Mesodermal cell (in vitro differentiated cells): Measurements from ENCODE around the gene ATXN10.

Experiments
- H3K27ac ChIP-seq: 2 replicates; pipeline ENCODE4 v1.7.0; 2013; ENCODE audit warnings: mild to moderate bottlenecking, low read depth, low read length, moderate library complexity; ENCODE audit not compliant: severe bottlenecking
- H3K36me3 ChIP-seq: 2 replicates; pipeline ENCODE4 v1.7.1; 2013; ENCODE audit warnings: mild to moderate bottlenecking, low read length, moderate library complexity; ENCODE audit not compliant: control insufficient read depth, insufficient read depth
- H3K4me1 ChIP-seq: one replicate; pipeline ENCODE4 v1.7.1; 2013; ENCODE audit warnings: mild to moderate bottlenecking, low read length; ENCODE audit not compliant: insufficient read depth, control insufficient read depth, poor library complexity, severe bottlenecking
- H3K4me3 ChIP-seq: 2 replicates; pipeline ENCODE4 v1.7.0; 2013; ENCODE audit warnings: low read length, control low read depth, mild to moderate bottlenecking; ENCODE audit not compliant: insufficient read depth, poor library complexity, severe bottlenecking; ENCODE audit errors: extremely low read depth
- H3K9me3 ChIP-seq: 2 replicates; pipeline ENCODE4 v1.7.1; 2013; ENCODE audit warnings: mild to moderate bottlenecking, low read length, moderate library complexity; ENCODE audit not compliant: control insufficient read depth
- WGBS, 2 experiments: methylation state at CpG; one replicate each; pipeline ENCODE4 v1.1.5; 2013; ENCODE audit warnings: missing lambda C conversion rate in 2 of 2; ENCODE audit not compliant: insufficient coverage in 2 of 2; 5-methylcytosine and 5-hydroxymethylcytosine counted together

Gene ATXN10

GRCh38 chr22:45823336-45823735 lies 151.7 kb downstream of the ATXN10 start:
- no peak overlapping the region for H3K4me3 ChIP-seq
- no peaks in the 10 kb centered on the region for H3K9me3 ChIP-seq
- peaks cover 42% of the 10 kb centered on the region for H3K36me3 ChIP-seq
- 84 to 100% methylated on average over 2 to 4 of the region's 6 CpGs for WGBS, 2 experiments
- H3K4me1 ChIP-seq, result peaks cover 4% of the 10 kb centered on the region
- H3K27ac ChIP-seq, result no peak overlapping the region

- Histone ChIP-seq H3K9me3 (no peaks in the 10 kb centered on the region), H3K27ac (no peak overlapping the region), H3K4me1 (peaks cover 10% of the 10 kb centered on the region), H3K36me3 (peaks cover 31% of the 10 kb centered on the region), H3K4me3 (no peak overlapping the region)
- 93 to 94% methylated on average over 2 of the region's 2 CpGs for WGBS, 2 experiments
Measured at GRCh38 chr22:45826520-45826919, 154.9 kb downstream of the ATXN10 start.

- no CpG with 5 or more reads among the region's 1 CpG for WGBS, 2 experiments
- Histone ChIP-seq H3K4me1 (peaks cover 10% of the 10 kb centered on the region), H3K36me3 (peaks cover 20% of the 10 kb centered on the region), H3K4me3 (no peak overlapping the region), H3K9me3 (no peaks in the 10 kb centered on the region), H3K27ac (no peak overlapping the region)
Measured at GRCh38 chr22:45828841-45829240, 157.2 kb downstream of the ATXN10 start.

- 88 to 100% methylated on average over 1 of the region's 3 CpGs for WGBS, 2 experiments
- H3K4me3 ChIP-seq, result no peak overlapping the region
- H3K4me1 ChIP-seq, result peaks cover 10% of the 10 kb centered on the region
- peak overlapping the region; percentile 39 for H3K27ac ChIP-seq
- H3K9me3 ChIP-seq, result no peaks in the 10 kb centered on the region
- H3K36me3 ChIP-seq, result peaks cover 16% of the 10 kb centered on the region
Measured at GRCh38 chr22:45830531-45831245, 159.1 kb downstream of the ATXN10 start.

GRCh38 chr22:45831394-45831793 lies 159.8 kb downstream of the ATXN10 start:
- no peak overlapping the region for H3K4me3 ChIP-seq
- peak overlapping the region; percentile 39 for H3K27ac ChIP-seq
- 79 to 88% methylated on average over 2 of the region's 2 CpGs for WGBS, 2 experiments
- H3K4me1 ChIP-seq, result peaks cover 10% of the 10 kb centered on the region
- no peaks in the 10 kb centered on the region for H3K9me3 ChIP-seq
- peaks cover 16% of the 10 kb centered on the region for H3K36me3 ChIP-seq

- 44 to 80% methylated on average over 1 to 2 of the region's 2 CpGs for WGBS, 2 experiments
- H3K27ac ChIP-seq, result no peak overlapping the region
Measured at GRCh38 chr22:45832180-45832579, 160.5 kb downstream of the ATXN10 start.

GRCh38 chr22:45832959-45833580 lies 161.4 kb downstream of the ATXN10 start:
- H3K4me3 ChIP-seq, result no peak overlapping the region
- peaks cover 12% of the 10 kb centered on the region for H3K36me3 ChIP-seq
- peaks cover 10% of the 10 kb centered on the region for H3K4me1 ChIP-seq
- H3K9me3 ChIP-seq, result no peaks in the 10 kb centered on the region
- H3K27ac ChIP-seq, result no peak overlapping the region
- 93 to 95% methylated on average over 2 to 4 of the region's 8 CpGs for WGBS, 2 experiments

More at GRCh38 chr22:45832180-45832579, 160.5 kb downstream of the ATXN10 start:
- H3K9me3 ChIP-seq, result no peaks in the 10 kb centered on the region
- H3K4me1 ChIP-seq, result peaks cover 10% of the 10 kb centered on the region
- peaks cover 12% of the 10 kb centered on the region for H3K36me3 ChIP-seq
- no peak overlapping the region for H3K4me3 ChIP-seq

- Histone ChIP-seq H3K4me3 (no peak overlapping the region), H3K27ac (no peak overlapping the region), H3K4me1 (peaks cover 10% of the 10 kb centered on the region), H3K9me3 (no peaks in the 10 kb centered on the region), H3K36me3 (peaks cover 13% of the 10 kb centered on the region)
- whole genome bisulfite sequencing, 2 experiments, result 89 to 90% methylated on average over 12 to 14 of the region's 14 CpGs
Measured at GRCh38 chr22:45833613-45834012, 162.0 kb downstream of the ATXN10 start.

GRCh38 chr22:45834241-45834640 lies 162.6 kb downstream of the ATXN10 start:
- 77 to 100% methylated on average over 3 to 4 of the region's 5 CpGs for WGBS, 2 experiments
- no peak overlapping the region for H3K4me3 ChIP-seq
- peaks cover 19% of the 10 kb centered on the region for H3K36me3 ChIP-seq
- no peak overlapping the region for H3K27ac ChIP-seq
- H3K9me3 ChIP-seq, result no peaks in the 10 kb centered on the region
- H3K4me1 ChIP-seq, result peaks cover 10% of the 10 kb centered on the region

- no peak overlapping the region for H3K27ac ChIP-seq
- H3K9me3 ChIP-seq, result no peaks in the 10 kb centered on the region
- WGBS, 2 experiments, result 95 to 96% methylated on average over 8 to 10 of the region's 10 CpGs
- H3K4me3 ChIP-seq, result no peak overlapping the region
- peaks cover 24% of the 10 kb centered on the region for H3K36me3 ChIP-seq
- peaks cover 10% of the 10 kb centered on the region for H3K4me1 ChIP-seq
Measured at GRCh38 chr22:45834795-45835194, 163.2 kb downstream of the ATXN10 start.
